Osteoblast (primary cell): ENCODE measurements around the gene ATAD3B. TPM values are rescaled to one million over a fixed set of nuclear protein-coding genes. Genes with fewer than 3 reads are reported as not detected.
"Not testable (repeated sequence)": the region's sequence is repeated elsewhere in the genome, so short reads cannot be mapped to it uniquely, and the experiment has no call there.

Experiments used
- DNase-seq: peaks from one replicate; pipeline ENCODE4 v3.0.0; 2011; ENCODE audit warnings: low spot score, mixed read lengths; ENCODE audit not compliant: insufficient read length; ENCODE audit errors: missing footprints
- H2AFZ ChIP-seq: 2 replicates; pipeline ENCODE4 v1.6.0; 2011; ENCODE audit warnings: mild to moderate bottlenecking, low read length
- H3K27ac ChIP-seq: 2 replicates; pipeline ENCODE4 v1.5.1; 2011; ENCODE audit warnings: mild to moderate bottlenecking, low read depth, low read length, moderate library complexity
- H3K27me3 ChIP-seq: 2 replicates; pipeline ENCODE4 v1.6.0; 2012; ENCODE audit warnings: mild to moderate bottlenecking, control low read depth, inconsistent platforms, low read length, moderate library complexity; ENCODE audit not compliant: insufficient read depth
- H3K36me3 ChIP-seq: 2 replicates; pipeline ENCODE4 v1.5.1; 2011; ENCODE audit warnings: mild to moderate bottlenecking, low read length, control low read depth, moderate library complexity; ENCODE audit not compliant: insufficient read depth
- H3K4me1 ChIP-seq: 2 replicates; pipeline ENCODE4 v1.5.1; 2011; ENCODE audit warnings: mild to moderate bottlenecking, low read length, control low read depth, moderate library complexity; ENCODE audit not compliant: insufficient read depth
- H3K4me2 ChIP-seq: 2 replicates; pipeline ENCODE4 v1.6.0; 2011; ENCODE audit warnings: mild to moderate bottlenecking, low read length; ENCODE audit not compliant: insufficient read depth
- H3K4me3 ChIP-seq: fragments of 200-600 bp; sonication (generic); 3 replicates; pipeline ENCODE4 v1.5.1; 2012; ENCODE audit warnings: mild to moderate bottlenecking, low read length, inconsistent platforms; ENCODE audit not compliant: insufficient read depth
- H3K79me2 ChIP-seq: 2 replicates; pipeline ENCODE4 v1.6.0; 2012; ENCODE audit warnings: mild to moderate bottlenecking, low read length, control low read depth, inconsistent platforms; ENCODE audit not compliant: insufficient read depth
- H3K9me3 ChIP-seq: 2 replicates; pipeline ENCODE4 v1.5.1; 2011; ENCODE audit warnings: low read depth, low read length, control low read depth
- H4K20me1 ChIP-seq: 2 replicates; pipeline ENCODE4 v1.6.0; 2012; ENCODE audit warnings: mild to moderate bottlenecking, low read length, control low read depth; ENCODE audit not compliant: insufficient read depth
- CTCF ChIP-seq: IDR thresholded peaks from 2 replicates; pipeline ENCODE4 v1.5.1; 2011; ENCODE audit warnings: mild to moderate bottlenecking, low read depth, low read length, moderate library complexity; ENCODE audit errors: extremely low read depth
- total RNA-seq: library from RNA; depleted of rRNA; stranded (reverse); fragments of >200 nt; gene quantifications from 2 replicates; pipeline ENCODE4 v1.2.3, GENCODE V29; 2012

Gene ATAD3B
- total RNA-seq, 1 donor: 14.5 TPM

DNA sequence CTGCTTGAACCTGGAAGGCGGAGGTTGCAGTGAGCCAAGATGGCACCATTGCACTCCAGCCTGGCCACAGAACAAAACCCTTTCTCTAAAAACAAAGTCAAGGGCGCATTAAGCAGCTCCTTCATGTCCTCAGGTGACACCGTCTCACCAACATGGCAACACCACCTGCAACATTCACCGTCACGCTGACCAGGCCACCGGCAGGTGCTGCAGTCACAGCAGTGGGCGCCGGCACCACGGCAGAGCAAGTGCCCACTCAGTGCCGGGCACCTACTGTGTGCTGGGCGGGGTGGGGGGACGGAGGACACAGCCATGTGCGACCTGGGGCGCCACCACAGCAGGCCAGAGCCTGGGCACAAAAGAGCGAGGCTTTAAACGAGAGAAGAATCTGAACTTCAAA, 12.1 kb downstream of the ATAD3B start:
- Histone ChIP-seq H3K9me3 (no peaks in the 10 kb centered on the region), H3K27ac (no peak overlapping the region), H3K79me2 (peaks cover 14% of the 10 kb centered on the region), H4K20me1 (peaks cover 7% of the 10 kb centered on the region), H2AFZ (no peak overlapping the region), H3K4me2 (no peak overlapping the region), H3K36me3 (peaks cover 38% of the 10 kb centered on the region), H3K4me3 (no peak overlapping the region), H3K4me1 (no peaks in the 10 kb centered on the region), H3K27me3 (no peaks in the 10 kb centered on the region)
- TF ChIP-seq CTCF: no peak
- peak; percentile 80 for DNase-seq

DNA sequence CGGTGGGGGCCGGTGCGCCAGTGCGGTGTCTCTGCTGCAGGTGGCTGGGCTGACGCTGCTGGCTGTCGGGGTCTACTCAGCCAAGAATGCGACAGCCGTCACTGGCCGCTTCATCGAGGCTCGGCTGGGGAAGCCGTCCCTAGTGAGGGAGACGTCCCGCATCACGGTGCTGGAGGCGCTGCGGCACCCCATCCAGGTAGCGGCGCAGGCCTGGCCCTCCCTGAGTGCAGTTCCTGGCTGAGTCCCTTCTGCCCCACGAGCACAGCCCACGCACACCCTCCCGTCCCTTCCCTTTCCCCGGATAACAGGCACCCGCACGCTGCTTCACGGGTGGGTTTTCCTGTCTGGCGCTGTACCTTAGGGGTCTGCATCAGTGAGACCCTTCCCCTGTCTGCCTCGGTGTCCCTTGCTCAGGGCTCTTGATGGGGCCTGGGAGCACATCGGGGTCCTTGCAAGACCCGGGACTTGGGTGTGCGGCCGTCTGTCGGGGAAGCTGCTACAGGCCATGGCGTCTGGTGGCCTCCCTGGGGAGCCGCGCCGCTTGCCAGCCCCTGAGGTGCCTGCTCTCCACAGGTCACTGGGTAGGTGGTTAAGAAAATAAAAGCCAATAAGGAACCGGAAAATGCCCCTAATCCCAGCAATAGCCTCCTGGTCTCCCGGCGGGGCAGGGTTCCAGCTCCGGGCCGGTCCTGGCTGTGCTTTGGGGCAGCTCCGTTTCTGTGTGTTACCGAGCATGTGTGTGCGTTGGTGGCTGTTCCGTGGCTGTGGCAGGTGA, 13.6 kb downstream of the ATAD3B start:
- H3K36me3 ChIP-seq: peaks cover 42% of the 10 kb centered on the region
- H3K4me1 ChIP-seq, H2AFZ ChIP-seq, H3K27me3 ChIP-seq, H4K20me1 ChIP-seq, DNase-seq, H3K9me3 ChIP-seq, H3K4me2 ChIP-seq, H3K4me3 ChIP-seq, H3K79me2 ChIP-seq, H3K27ac ChIP-seq: not testable (repeated sequence)

DNA sequence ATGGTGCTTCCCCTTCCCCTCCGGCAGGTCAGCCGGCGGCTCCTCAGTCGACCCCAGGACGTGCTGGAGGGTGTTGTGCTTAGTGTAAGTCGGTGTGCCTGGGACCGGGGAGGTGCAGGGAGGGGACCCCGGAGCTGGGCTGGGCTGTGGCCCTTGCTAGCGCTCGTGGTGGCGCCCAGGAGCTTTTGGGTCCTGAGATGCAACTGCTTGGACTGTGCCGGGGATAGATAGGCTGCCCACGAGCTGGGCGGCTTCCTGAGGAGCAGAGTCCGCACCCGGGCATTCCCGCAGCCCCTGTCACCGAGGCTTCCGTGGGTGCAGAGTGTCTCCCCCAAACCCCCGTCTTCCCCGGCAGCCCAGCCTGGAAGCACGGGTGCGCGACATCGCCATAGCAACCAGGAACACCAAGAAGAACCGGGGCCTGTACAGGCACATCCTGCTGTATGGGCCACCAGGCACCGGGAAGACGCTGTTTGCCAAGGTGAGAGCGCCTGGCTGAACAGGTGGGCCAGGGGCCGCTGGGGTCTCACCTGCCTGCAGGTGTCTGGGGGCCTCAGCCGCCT, 14.3 kb downstream of the ATAD3B start:
- peaks cover 45% of the 10 kb centered on the region for H3K36me3 ChIP-seq
- not testable (repeated sequence) for H3K79me2 ChIP-seq, H2AFZ ChIP-seq, H4K20me1 ChIP-seq, H3K27ac ChIP-seq, H3K4me1 ChIP-seq, H3K4me3 ChIP-seq, DNase-seq, H3K9me3 ChIP-seq, H3K27me3 ChIP-seq, H3K4me2 ChIP-seq

- DNase-seq: no peak
- Histone ChIP-seq H3K27ac (no peak overlapping the region), H4K20me1 (no peaks in the 10 kb centered on the region), H3K4me2 (no peak overlapping the region), H3K27me3 (no peaks in the 10 kb centered on the region), H3K36me3 (peaks cover 56% of the 10 kb centered on the region), H2AFZ (no peak overlapping the region), H3K4me3 (no peak overlapping the region), H3K9me3 (no peaks in the 10 kb centered on the region), H3K79me2 (peaks cover 5% of the 10 kb centered on the region), H3K4me1 (no peaks in the 10 kb centered on the region)
- no peak for TF ChIP-seq CTCF
Measured at GRCh38 chr1:1487701-1488100, 16.1 kb downstream of the ATAD3B start.

DNA sequence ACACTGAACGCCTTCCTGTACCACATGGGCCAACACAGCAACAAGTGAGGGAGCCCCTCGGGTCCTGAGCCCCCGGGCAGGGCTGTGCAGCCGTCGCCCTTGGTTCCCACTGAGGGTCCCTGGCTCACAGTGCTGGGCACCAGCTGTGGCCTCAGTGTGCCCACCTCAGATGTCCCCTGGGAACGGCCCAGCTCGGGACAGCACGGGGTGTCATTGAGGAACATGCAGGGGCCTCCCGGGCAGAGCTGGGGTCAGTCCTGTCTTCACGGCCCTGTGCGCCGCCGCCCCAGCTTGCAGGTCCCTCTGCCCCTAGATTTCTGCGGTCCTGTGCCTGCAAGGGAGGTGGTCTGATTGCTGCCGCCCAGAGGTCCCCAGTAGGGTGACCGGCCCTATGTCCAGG, 17.7 kb downstream of the ATAD3B start:
- peak; percentile 36 for DNase-seq
- H3K4me3 ChIP-seq: no peak overlapping the region
- H4K20me1 ChIP-seq: no peaks in the 10 kb centered on the region
- H3K79me2 ChIP-seq: peaks cover 3% of the 10 kb centered on the region
- no peaks in the 10 kb centered on the region for H3K27me3 ChIP-seq
- no peak overlapping the region for H3K4me2 ChIP-seq
- peaks cover 54% of the 10 kb centered on the region for H3K36me3 ChIP-seq
- no peaks in the 10 kb centered on the region for H3K4me1 ChIP-seq
- H3K27ac ChIP-seq: no peak overlapping the region
- H3K9me3 ChIP-seq: peaks cover 2% of the 10 kb centered on the region
- H2AFZ ChIP-seq: no peak overlapping the region
- TF ChIP-seq CTCF: no peak
